NCI-H146 treated with DMSO at 0.1 percent for 48 hours (cell line): ENCODE data around the gene KLLN.
"Not testable (repeated sequence)": the region's sequence is repeated elsewhere in the genome, so short reads cannot be mapped to it uniquely, and the experiment has no call there.

Experiments used
- DNase-seq: peaks from one replicate; lab custom pipeline; 2025; ENCODE audit not compliant: unreplicated experiment; lab: John Stamatoyannopoulos, UW

The KLLN gene

DNA sequence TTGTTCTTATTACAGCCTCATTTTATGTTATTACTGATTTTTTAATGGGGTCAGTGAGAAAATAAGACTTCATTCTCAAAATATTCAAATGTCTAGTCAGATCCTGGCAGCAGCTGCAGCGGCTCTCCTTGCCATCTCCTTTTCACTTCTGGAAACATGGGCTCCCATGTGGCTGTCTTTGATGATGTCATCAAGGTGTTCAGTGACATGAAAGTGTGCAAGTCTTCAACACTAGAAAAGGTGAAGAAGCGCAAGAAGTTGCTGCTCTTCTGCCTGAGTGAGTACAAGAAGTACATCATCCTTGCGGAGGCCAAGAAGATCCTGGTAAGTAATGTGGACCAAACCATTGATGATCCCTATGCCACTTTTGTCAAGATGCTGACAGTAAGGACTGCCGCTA, 19.6 kb downstream of the KLLN start:
- DNase-seq: no peak

DNA sequence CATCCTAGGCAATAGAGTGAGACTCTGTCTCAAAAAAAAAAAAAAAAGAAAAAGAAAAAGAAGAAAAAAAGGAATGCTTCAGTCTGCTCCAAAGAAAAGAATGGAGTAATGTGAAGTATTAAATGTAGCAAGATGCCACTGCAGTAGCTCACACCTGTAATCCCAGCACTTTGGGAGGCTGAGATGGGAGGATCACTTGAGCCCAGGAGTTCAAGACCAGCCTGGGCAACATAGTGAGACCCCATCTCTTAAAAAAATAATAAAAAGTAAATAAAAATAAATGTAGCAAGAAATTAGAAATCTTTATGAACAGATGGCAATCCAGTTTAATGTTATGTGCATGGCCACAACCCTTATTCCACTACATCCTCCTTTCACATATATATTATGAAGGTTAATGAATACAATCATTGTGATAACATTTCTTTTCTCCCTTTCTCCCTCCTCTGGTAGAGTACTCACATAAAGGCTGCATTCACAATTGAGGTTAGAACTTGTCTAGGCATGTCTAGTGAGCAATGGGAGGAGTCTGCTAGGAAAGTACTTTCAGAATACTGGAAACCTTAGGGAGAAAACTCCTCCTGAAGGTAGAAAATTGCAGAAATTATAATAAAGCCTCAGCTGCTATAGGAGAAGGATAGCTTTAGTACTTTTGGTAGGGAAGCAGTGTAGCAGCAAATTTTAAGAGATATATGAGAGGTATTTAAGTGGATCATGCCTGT, 20.4 kb downstream of the KLLN start:
- DNase-seq: peak; percentile 42

- DNase-seq: no peak
These were observed 21.1 kb downstream of the KLLN start for GRCh38 chr10:87842220-87842641.

DNA sequence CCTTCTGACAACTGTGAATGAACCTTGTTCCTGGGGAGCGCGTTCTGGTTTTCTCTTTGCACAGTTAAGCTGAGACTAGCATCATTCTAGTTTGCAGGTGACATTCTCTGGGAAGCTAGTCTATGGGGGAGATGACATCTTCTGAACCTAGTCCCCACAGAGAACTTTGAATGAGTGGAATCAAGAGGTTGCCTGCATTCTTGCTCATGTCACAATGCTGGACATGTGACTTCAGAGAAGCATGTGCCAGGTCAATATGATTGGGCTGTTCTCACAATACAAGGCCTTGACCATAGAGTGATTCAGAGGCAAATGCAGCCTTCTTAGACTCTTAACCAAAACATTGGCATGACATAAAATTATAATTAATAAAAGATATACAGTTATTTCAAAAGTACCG, 22.1 kb downstream of the KLLN start:
- DNase-seq: no peak

GRCh38 chr10:87838650-87839049, 24.7 kb downstream of the KLLN start:
- no peak for DNase-seq

DNA sequence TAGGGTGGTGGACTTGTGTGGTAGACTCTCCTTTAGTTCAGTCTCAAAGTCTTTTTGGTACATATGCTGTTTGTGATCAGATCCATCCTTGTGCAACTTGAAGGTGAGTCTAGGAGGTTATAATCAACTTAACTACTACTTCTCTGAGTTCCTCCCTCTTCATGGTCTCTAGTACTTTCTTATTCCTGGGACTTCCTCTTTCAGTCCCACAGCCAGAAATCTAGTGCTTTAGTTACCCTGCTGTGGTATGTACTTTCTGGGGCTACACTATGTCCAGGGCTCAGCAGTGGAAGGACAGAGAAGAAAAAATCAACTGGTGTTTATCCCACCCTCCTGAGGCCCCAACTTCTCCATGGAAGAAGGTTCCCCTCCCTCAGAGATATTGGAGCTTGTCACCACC, 25.9 kb downstream of the KLLN start:
- no peak for DNase-seq

- no peak for DNase-seq
These were observed 27.2 kb downstream of the KLLN start for GRCh38 chr10:87836098-87836497.

GRCh38 chr10:87829986-87830729, 33.2 kb downstream of the KLLN start:
- DNase-seq: no peak

GRCh38 chr10:87829051-87829450, 34.3 kb downstream of the KLLN start:
- DNase-seq: not testable (repeated sequence)

DNA sequence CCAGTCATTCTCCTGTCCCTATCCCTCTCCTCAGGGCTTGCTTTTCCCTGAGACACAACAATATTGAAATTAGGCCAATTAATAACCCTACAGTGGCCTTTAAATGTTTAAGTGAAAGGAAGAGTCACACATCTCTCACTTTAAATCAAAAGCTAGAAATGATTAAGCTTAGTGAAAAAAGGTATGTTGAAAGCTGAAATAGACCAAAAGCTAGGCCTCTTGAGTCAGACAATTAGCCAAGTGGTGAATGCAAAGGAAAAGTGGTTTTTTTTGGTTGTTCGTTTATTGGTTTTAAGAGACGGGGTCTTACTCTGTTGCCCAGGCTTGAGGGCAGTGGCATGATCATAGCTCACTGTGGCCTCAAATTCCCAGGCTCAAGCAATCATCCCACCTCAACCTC, 35.7 kb downstream of the KLLN start:
- DNase-seq: no peak

DNA sequence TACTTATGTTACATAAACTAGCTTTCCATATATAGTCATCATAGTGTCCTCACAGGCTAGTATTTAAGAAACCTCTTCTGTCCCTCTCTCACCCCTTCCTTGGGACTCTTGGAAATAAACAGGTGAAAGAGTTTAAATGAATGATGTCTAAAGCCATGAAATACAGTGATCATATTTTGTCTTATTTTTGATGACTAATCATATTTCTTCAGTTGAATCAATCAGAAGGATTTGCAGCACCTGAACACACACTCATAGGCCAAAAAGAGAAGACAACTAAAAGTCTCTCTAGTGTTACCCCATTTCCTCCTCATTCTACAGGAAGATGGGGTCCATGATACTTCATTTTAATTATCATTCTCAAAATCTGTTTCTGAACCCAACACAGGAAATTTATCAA, 36.7 kb downstream of the KLLN start:
- no peak for DNase-seq

DNA sequence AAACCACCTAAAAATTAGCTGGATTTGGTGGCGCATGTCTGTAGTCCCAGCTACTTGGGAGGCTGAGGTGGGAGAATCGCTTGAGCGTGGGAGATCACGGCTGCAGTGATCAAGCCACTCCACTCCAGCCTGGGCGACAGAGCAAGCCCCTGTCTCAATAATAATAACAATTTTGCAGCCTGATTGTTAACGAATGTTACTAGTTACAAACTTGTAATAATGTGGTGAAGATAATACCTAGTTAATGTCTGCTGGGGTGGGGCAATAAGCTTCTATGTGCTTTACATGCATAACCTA, 44.1 kb downstream of the KLLN start:
- DNase-seq: no peak

- DNase-seq: peak; percentile 63
These were observed 44.6 kb downstream of the KLLN start for GRCh38 chr10:87818505-87819288.

GRCh38 chr10:87817609-87818504, 45.5 kb downstream of the KLLN start, which contains the start of gene ATAD1:
Gene ATAD1 (minus strand): TSS chr10:87818226. CDS start chr10:87814599, 3,627 bp downstream.
- peak; percentile 87 for DNase-seq

- DNase-seq: peak; percentile 12
These were observed 46.3 kb downstream of the KLLN start for GRCh38 chr10:87816898-87817608.

DNA sequence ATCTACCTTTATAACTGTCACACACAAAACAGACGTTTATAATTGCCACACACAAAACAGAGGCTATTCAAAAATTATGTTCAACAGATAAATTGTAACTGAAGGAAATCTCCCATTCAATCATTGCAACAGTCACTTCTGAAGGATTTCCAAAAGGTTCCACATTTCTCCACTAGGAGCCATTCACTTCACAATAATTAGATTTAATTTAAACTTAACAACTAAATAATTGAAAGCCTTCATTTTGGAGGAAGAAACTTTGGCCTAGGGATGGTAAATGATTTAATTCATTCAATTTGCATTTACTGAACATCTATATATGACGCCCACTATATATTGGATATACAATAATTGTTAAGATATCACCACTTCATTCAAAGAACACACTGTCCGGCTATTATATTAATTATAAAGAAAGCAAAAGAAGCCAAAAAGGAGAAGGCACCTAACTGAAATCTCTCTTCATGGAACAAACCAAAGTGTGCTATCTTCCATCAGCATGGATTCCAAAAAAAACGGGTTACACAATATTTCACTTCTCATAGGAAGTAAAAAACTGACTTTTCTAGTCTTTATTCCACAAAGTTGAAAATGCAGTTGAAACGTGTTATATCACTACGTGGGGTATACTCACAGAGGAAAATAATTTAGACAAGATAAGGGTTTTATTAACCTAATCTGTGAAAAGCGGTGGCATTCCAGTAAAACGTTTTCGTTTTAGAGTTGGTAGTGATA, 47.0 kb downstream of the KLLN start:
- DNase-seq: no peak
